ENCODE data around the gene POLDIP2. TPM values are rescaled to one million over a fixed set of nuclear protein-coding genes. Genes with fewer than 3 reads are reported as not detected.

Gene POLDIP2
- total and polyA plus RNA-seq, 2 donors (not counting 1 experiment from before 2014, with no cell fraction given) = 30.2 to 35.7 TPM

DNA sequence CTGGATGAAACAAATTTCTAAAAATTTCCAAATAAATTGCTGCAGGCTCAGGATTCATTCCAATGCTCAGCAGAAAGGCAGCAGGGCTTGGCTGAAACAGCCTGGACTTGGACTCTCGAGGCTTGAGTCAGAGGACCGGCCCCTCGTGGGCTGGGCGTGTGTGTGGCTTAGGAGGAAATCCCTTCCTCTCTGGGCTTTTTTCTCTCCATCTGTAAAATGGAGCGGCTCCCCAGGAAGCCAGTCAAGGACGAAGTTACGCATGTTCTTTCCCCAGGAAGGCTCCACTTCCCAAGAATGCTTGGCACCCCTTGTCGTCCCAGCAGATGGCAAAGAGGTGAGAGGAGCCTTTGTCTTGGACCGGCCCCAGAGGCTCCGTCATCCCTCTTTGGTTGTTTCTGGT is 35.2 kb upstream of the POLDIP2 start:
- ChIA-PET POLR2A (no interaction called here), CTCF (no interaction called here)

DNA sequence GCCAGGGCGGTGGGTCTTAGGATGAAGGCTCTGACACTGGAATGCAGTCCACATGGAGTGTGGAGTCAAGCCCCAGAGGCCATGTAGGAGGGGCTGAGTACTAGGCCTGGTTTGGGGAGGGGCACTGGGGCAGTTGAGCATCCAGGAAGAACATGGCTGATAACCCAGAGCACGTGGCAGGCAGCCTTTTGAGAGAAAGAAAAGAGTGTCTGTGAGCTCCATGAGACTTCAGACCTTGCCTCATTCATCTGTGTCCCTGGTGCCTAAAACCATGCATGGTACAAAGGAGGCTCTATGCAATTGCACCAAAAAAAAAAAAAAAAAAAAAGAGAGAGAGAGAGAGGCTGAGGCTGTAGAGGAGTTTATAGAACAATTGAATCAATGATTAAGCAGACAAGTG is 34.1 kb upstream of the POLDIP2 start:
- intact Hi-C loops (cut with micrococcal nuclease) = no loop called here
- H3K27me3 Mint-ChIP-seq = no peaks in the 10 kb centered on the region
- WGBS (ENCODE audit: insufficient coverage) = 60% methylated on average over 2 of the region's 2 CpGs
- Histone ChIP-seq H3K79me2 (ENCODE audit: control insufficient read depth, insufficient read depth, low read length) (no peaks in the 10 kb centered on the region), H3K9me3 (ENCODE audit: control extremely low read depth in 1 of 3, control insufficient read depth in 2 of 3, insufficient read depth in 1 of 3, low read length in 2 of 3) (no peaks in the 10 kb centered on the region), H3K9ac (ENCODE audit: low read length) (no peak overlapping the region), H3K4me2 (replicated peaks; ENCODE audit: low read depth, low read length, poor library complexity, severe bottlenecking) (no peak overlapping the region), H3K27me3 (replicated peaks in 1 of 4; ENCODE audit: control extremely low read depth in 1 of 4, control insufficient read depth in 3 of 4, insufficient read depth in 4 of 4, low read length in 3 of 4) (no peaks in the 10 kb centered on the region), H3K27ac (ENCODE audit: low read length in 2 of 2) (no peak overlapping the region), H2AFZ (ENCODE audit: insufficient read depth, low read depth, low read length, poor library complexity, severe bottlenecking) (no peak overlapping the region), H3K36me3 (replicated peaks in 1 of 2; ENCODE audit: control extremely low read depth in 1 of 2, control insufficient read depth in 1 of 2, extremely low read depth in 1 of 2, insufficient read depth in 2 of 2, low read length in 1 of 2) (peaks cover 3 to 44% of the 10 kb centered on the region in 2 experiments), H3K4me1 (ENCODE audit: control insufficient read depth in 2 of 2, insufficient read depth in 2 of 2, low read length in 2 of 2) (no peaks in the 10 kb centered on the region), H4K20me1 (ENCODE audit: control insufficient read depth, insufficient read depth, low read length, poor library complexity, severe bottlenecking) (no peaks in the 10 kb centered on the region), H3K4me3 (ENCODE audit: control extremely low read depth in 1 of 5, extremely low read depth in 1 of 5, insufficient read depth in 1 of 5, low read depth in 2 of 5, low read length in 4 of 5) (no peak overlapping the region)
- H3K27ac Mint-ChIP-seq = no peak overlapping the region
- ATAC-seq (ENCODE audit: low read depth) (no peak), DNase-seq (no peak)
- TF ChIP-seq EZH2 (IDR thresholded peaks at IDR 0.05; ENCODE audit: borderline replicate concordance, insufficient read depth, low read depth, low read length, poor library complexity, severe bottlenecking) = no peak
- TF ChIP-seq, protein P1, sequence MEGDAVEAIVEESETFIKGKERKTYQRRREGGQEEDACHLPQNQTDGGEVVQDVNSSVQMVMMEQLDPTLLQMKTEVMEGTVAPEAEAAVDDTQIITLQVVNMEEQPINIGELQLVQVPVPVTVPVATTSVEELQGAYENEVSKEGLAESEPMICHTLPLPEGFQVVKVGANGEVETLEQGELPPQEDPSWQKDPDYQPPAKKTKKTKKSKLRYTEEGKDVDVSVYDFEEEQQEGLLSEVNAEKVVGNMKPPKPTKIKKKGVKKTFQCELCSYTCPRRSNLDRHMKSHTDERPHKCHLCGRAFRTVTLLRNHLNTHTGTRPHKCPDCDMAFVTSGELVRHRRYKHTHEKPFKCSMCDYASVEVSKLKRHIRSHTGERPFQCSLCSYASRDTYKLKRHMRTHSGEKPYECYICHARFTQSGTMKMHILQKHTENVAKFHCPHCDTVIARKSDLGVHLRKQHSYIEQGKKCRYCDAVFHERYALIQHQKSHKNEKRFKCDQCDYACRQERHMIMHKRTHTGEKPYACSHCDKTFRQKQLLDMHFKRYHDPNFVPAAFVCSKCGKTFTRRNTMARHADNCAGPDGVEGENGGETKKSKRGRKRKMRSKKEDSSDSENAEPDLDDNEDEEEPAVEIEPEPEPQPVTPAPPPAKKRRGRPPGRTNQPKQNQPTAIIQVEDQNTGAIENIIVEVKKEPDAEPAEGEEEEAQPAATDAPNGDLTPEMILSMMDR (IDR thresholded peaks at IDR 0.05) = no peak
- no peaks in the 10 kb centered on the region for H3K9me3 Mint-ChIP-seq (ENCODE audit: insufficient read depth)
- POLR2A ChIA-PET = no interaction called here
- H3K4me3 Mint-ChIP-seq = no peak overlapping the region
- H3K4me1 Mint-ChIP-seq = no peaks in the 10 kb centered on the region
- CTCF ChIA-PET = no interaction called here

More for the DNA sequence above, 35.2 kb upstream of the POLDIP2 start:
- Histone ChIP-seq H3K27me3 (replicated peaks in 1 of 4; ENCODE audit: control extremely low read depth in 1 of 4, control insufficient read depth in 3 of 4, insufficient read depth in 4 of 4, low read length in 3 of 4) (no peaks in the 10 kb centered on the region), H3K36me3 (replicated peaks in 1 of 2; ENCODE audit: control extremely low read depth in 1 of 2, control insufficient read depth in 1 of 2, extremely low read depth in 1 of 2, insufficient read depth in 2 of 2, low read length in 1 of 2) (peaks cover 1 to 44% of the 10 kb centered on the region in 2 experiments), H3K79me2 (ENCODE audit: control insufficient read depth, insufficient read depth, low read length) (no peaks in the 10 kb centered on the region), H3K4me3 (ENCODE audit: control extremely low read depth in 1 of 5, extremely low read depth in 1 of 5, insufficient read depth in 1 of 5, low read depth in 2 of 5, low read length in 4 of 5) (no peak overlapping the region), H3K4me2 (replicated peaks; ENCODE audit: low read depth, low read length, poor library complexity, severe bottlenecking) (no peak overlapping the region), H3K9ac (ENCODE audit: low read length) (no peak overlapping the region), H3K4me1 (ENCODE audit: control insufficient read depth in 2 of 2, insufficient read depth in 2 of 2, low read length in 2 of 2) (no peaks in the 10 kb centered on the region), H2AFZ (ENCODE audit: insufficient read depth, low read depth, low read length, poor library complexity, severe bottlenecking) (no peak overlapping the region), H3K27ac (ENCODE audit: low read length in 2 of 2) (no peak overlapping the region), H3K9me3 (ENCODE audit: control extremely low read depth in 1 of 3, control insufficient read depth in 2 of 3, insufficient read depth in 1 of 3, low read length in 2 of 3) (no peaks in the 10 kb centered on the region), H4K20me1 (ENCODE audit: control insufficient read depth, insufficient read depth, low read length, poor library complexity, severe bottlenecking) (no peaks in the 10 kb centered on the region)
- TF ChIP-seq, protein P1 (IDR thresholded peaks at IDR 0.05) = no peak
- no peak for TF ChIP-seq EZH2 (IDR thresholded peaks at IDR 0.05; ENCODE audit: borderline replicate concordance, insufficient read depth, low read depth, low read length, poor library complexity, severe bottlenecking)
- Mint-ChIP-seq H3K27me3 (no peaks in the 10 kb centered on the region), H3K4me3 (no peak overlapping the region), H3K9me3 (ENCODE audit: insufficient read depth) (no peaks in the 10 kb centered on the region), H3K4me1 (no peaks in the 10 kb centered on the region), H3K27ac (no peak overlapping the region)
- intact Hi-C loops (cut with micrococcal nuclease) = no loop called here
- ATAC-seq (ENCODE audit: low read depth) = no peak
- DNase-seq = no peak
- 100% methylated on average over 5 of the region's 10 CpGs for WGBS (ENCODE audit: insufficient coverage)
